CD4-positive, alpha-beta T cell treated with Interferon alpha-2 for 1 hour (primary cell): Measurements from ENCODE around the gene SLC25A21.
"Not testable (repeated sequence)": the region's sequence is repeated elsewhere in the genome, so short reads cannot be mapped to it uniquely, and the experiment has no call there.

Experiments used
- DNase-seq, 2 donors: peaks; one replicate each; pipeline ENCODE4 v3.0.0-alpha.2; 2020 to 2022

The SLC25A21 gene

DNA sequence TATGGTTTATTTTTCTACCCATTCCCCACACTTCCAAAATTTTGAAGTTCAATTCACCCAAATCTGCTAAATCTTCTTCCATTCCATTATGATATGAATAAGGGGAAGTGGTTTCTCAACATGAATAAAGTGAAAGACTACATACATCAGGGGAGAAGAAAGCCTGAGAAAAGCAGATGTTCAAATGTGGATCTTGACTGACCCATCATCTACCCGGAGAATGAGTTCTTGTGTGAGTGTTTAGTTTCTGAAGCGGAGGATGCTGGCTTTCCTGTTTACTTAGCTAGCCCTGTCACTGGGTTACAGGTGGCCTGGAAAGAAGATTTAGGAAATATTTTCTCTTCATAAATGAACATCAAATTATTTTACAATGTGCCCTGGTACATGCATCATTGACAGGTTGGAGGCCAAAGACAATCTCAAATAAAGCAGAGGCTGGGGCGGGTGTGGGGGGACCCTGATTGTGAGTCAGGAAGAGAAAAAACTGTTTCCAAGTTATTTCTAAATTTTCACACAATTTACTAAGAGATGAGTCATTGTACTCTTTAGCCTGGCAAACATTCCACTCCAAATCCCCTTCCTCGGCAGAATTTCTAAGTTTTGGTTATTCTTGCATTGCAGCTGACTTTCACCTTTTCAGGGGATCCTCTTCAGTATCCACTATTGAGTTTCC lies 135.6 kb downstream of the SLC25A21 start:
- no peak for DNase-seq

DNA sequence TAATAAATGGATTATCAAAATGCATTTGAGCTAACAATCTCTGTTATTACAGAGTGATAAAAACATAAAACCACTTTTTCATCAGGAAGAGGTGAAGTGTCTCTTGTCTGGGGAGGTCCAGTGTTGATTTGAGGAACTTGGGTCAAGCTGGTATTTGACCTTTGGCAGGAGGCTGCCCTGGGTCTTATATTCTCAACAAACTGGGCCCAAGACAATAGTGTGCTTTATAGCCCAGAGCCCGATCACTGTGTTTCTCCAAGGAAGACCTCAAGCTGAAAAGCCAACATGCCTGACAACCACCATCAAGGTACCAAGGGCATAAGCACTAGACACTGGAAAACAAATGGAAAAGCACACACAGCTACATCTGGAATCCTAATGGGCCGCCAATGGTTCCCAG lies 137.0 kb downstream of the SLC25A21 start:
- DNase-seq: no peak

DNA sequence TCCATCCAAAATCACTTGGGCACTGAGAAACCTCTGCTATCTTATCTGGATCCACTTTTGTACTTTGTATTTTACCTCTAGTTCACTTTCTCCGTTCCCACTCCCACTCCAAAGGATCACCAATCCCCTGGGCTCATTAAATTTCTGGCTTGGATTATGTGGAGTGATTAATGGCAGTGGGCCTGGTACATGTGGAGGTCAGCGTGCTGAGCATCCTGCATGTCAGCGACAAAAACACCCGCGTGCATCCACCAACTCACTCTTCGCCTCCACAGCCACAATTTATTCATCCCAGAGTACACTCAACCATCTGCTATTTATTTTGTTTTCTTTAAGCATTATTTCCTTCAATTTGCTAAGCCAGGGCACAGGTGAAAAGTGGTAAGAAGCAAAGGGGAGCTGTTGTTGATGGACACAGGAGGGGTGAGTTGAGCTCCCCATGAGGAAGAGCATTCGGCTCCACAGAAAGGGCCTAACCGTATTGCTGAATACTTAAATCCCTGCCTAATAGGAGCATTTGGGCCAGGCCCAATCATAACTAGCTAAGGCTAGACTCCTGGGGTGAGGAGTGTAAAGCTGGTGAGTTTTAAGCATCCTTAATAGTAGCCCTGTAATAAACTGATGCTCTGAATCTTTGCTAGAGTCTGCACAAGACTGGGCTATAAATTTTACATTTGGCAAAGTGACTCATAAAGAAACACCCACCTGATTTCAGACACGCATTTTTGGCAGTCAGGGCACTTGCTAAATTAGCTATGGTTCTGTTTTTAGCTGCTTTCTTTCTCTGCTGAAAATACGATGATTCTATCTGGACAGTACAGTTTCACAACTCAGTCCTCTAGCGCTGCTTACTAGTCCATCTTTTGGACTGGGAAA lies 137.8 kb downstream of the SLC25A21 start:
- DNase-seq: no peak

DNA sequence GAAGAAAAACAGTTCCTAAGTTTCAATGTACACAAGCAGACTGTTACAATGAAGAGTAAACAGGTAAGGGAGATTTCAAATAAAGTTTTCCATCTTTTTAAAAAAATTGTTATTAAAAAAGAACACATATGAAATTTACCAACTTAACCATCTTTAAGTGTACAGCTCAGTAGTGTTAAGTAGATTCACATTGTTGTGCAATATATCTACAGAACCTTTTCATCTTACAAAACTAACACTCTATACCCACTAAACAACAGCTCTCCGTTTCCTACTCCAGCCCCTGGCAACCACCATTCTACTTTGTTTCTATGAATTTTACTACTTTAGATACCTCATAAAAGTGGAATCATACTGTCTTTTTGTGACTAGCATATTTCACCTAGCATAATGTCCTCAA lies 139.5 kb downstream of the SLC25A21 start:
- no peak for DNase-seq

DNA sequence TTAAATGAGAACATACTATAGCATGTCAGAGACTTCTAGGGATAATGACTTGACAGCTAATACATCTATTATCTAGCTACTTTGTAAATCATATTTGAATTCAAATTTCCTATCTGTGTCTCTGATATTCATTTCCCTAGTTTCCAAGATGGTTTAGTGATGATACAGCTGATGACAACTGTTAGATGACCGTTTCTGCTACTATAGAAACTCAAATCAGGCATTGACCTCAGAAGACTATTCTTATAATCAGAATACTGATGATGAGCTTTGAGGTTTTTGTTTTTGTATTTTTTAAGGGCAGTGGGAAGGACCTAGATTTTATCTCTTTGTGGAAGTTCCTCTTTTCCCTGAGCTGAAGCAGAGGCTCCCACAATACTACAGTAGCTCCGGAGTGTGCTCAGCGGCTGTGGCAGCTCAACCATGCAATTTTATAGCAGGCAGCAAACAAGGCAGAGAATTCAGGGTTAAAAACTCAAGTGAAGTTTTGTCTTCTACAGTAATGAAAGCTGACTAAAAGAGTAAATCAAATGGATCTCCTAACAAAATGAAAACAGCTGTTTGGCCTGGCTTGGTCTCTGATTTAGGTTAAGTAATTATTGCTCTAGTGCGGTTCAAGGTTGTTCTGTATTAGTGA lies 145.1 kb downstream of the SLC25A21 start:
- DNase-seq: no peak

GRCh38 chr14:37023875-37024565 lies 148.4 kb downstream of the SLC25A21 start:
- no peak for DNase-seq

DNA sequence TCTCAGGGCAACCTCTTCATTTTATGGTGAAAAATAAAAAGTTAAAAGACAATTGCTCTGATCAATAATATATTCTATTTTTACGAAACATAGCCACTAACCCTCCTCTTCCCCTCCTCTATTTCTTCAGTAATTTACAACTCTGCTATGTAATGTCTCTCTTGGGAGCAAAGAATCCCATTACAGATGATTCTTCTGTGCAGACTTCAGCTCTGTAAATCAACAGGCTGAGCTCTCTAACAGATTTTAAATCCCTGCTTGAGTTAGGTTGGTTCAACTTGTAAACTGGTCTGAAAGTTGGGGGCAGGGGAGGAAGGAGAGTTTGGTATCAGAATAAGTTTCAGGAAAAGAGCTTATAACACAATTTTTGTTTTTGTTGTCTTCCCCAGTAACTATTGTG lies 151.0 kb downstream of the SLC25A21 start:
- DNase-seq: no peak

DNA sequence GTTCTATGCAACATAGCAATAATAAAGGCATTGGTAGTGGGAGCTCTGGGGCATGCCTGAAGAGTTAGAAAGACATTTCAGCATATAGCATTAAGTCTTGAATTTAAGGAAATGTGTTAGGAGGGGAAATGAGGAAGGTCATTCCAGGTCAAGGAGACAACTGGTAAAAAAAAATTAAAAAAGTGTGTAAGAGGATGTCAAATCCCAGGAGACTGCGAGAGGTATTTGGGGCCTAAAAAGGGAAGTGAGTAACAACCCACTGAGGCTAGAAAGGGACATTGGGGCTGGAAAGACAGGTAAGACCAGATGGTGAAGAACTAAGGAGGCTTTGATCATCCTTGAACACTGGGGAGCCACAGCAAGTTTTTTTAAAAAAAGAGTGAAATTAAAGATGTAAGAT lies 152.9 kb downstream of the SLC25A21 start:
- DNase-seq: no peak

GRCh38 chr14:37018571-37019240 lies 153.7 kb downstream of the SLC25A21 start:
- no peak for DNase-seq

GRCh38 chr14:37013078-37013477 lies 159.3 kb downstream of the SLC25A21 start:
- DNase-seq: no peak

GRCh38 chr14:36998686-36999085 lies 173.7 kb downstream of the SLC25A21 start:
- DNase-seq: no peak

DNA sequence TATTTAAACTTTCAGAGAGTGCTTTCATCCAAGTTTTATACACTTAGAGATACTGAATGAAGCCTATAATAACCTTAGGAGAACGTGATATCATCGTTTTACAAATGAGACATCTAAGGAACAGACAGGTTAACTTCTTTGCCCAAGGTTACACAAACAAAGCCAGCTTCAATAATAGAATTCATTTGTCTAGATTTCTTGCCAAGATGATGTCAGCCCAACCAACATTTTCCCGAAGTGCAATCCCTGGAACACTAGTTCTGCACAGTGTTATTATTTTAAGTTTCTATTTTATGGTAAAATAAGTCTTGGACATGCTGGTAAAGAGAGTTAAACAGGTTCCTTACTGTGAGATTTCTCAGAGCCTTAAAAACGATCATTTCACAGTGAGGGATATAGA lies 174.6 kb downstream of the SLC25A21 start:
- no peak for DNase-seq

DNA sequence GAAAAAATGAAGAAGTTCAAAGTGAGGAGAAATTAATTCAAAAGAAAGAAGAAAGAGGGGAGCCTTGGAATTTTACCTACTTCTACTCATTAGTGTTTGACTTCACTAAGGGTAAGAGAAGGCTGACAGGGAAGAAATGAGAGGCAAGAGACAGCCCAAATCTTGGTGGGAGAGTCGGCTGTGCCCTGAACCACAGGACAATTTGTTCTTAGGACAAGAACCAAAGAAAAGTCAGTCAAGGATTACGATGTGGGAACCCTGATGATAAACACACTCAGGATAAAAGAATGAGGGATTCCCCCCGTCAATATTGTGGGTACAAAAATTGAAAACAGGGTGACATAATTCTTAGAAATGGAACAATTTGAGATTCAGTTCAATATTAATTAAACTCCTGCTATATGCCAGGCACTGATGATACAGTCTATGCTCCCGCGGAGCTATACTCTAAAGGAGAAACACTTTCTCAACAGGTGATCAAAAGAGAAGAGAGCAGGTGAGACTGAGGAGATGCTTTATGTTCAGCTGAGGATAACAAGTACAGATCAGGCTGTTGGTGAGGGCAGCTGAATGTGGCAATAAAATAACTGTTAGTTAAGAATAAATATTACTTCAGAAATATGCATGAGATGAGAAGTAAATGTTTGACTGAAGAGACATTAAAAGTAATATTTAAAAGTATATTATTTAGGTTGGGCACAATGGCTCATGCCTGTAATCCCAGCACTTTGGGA lies 175.4 kb downstream of the SLC25A21 start:
- DNase-seq: no peak

GRCh38 chr14:36996133-36996856 lies 176.1 kb downstream of the SLC25A21 start:
- DNase-seq: no peak

- no peak for DNase-seq
Observed at GRCh38 chr14:36989806-36990205, 182.6 kb downstream of the SLC25A21 start.

DNA sequence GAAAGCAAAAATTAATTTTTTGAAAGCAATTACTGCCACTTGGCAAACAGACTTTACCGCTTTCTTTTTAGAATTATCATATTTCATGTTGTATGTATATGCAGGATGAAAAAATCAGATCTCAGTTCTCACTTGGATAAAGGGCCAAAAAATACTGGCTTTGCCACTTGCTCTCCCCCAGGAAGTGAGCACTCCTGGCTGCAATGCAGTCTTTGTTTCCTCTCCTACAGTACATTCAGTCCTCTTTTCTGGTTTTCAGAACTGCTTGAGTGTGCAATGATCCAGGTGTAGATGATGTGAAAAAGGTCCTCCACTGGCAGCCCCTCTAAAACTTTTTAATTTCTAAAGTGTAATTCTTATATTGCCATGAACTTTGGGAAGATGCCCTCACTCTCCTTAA lies 183.4 kb downstream of the SLC25A21 start:
- no peak for DNase-seq

- DNase-seq: no peak
Observed at GRCh38 chr14:36988568-36988967, 183.8 kb downstream of the SLC25A21 start.

GRCh38 chr14:36986407-36986806 lies 186.0 kb downstream of the SLC25A21 start:
- DNase-seq: no peak

- no peak for DNase-seq
Observed at GRCh38 chr14:36981832-36982529, 190.4 kb downstream of the SLC25A21 start.

GRCh38 chr14:36980413-36980812 lies 192.0 kb downstream of the SLC25A21 start:
- not testable (repeated sequence) for DNase-seq

- DNase-seq: no peak
Observed at GRCh38 chr14:36979863-36980262, 192.5 kb downstream of the SLC25A21 start.
